HepG2 (cell line): ENCODE results near the gene SATB2. TPM values are rescaled to one million over a fixed set of nuclear protein-coding genes. Genes with fewer than 3 reads are reported as not detected.

Experiments
- CENPT ChIP-seq: sonication (generic); formaldehyde crosslinking; IDR thresholded peaks from 2 replicates; pipeline ENCODE4 v1.8.0; 2022; ENCODE audit warnings: low read depth, mild to moderate bottlenecking, moderate library complexity, missing genetic modification reagents
- DBP ChIP-seq: sonication (generic); formaldehyde crosslinking; IDR thresholded peaks from 2 replicates; pipeline ENCODE4 v1.4.0; 2020; ENCODE audit warnings: missing genetic modification reagents; ENCODE audit errors: not compliant biosample characterization
- GMEB1 ChIP-seq: sonication (generic); formaldehyde crosslinking; IDR thresholded peaks from 2 replicates; pipeline ENCODE4 v1.5.1; 2020; ENCODE audit warnings: missing genetic modification reagents, mild to moderate bottlenecking, borderline replicate concordance
- HMGA1 ChIP-seq: sonication (generic); formaldehyde crosslinking; conservative IDR thresholded peaks from 2 replicates; pipeline ENCODE4 v1.4.0; 2020; ENCODE audit warnings: missing genetic modification reagents
- HNRNPLL ChIP-seq: fragments of 200-400 bp; formaldehyde crosslinking; IDR thresholded peaks from 2 replicates; pipeline ENCODE4 v1.6.1; 2017; ENCODE audit warnings: mild to moderate bottlenecking, low read depth, low read length; ENCODE audit not compliant: poor library complexity, severe bottlenecking
- ISX ChIP-seq: sonication (generic); formaldehyde crosslinking; conservative IDR thresholded peaks from 2 replicates; pipeline ENCODE4 v1.5.0; 2020; ENCODE audit warnings: missing genetic modification reagents
- KLF16 ChIP-seq, 2 experiments: sonication (generic) in 1 of 2; formaldehyde crosslinking in 1 of 2; IDR thresholded peaks; 2 replicates each; pipeline versions ENCODE4 v1.6.1 to v1.8.0; 2016 to 2023; ENCODE audit warnings: missing genetic modification reagents in 2 of 2, missing compliant biosample characterization in 1 of 2
- NR2F6 ChIP-seq, 2 experiments: IDR thresholded peaks; 2 replicates each; pipeline ENCODE4 v1.6.1; 2016; ENCODE audit warnings: antibody characterized with exemption in 1 of 2, mild to moderate bottlenecking in 1 of 2
- RNF219 ChIP-seq: sonication (generic); formaldehyde crosslinking; IDR thresholded peaks from 2 replicates; pipeline ENCODE4 v1.5.0; 2020; ENCODE audit warnings: mild to moderate bottlenecking, missing genetic modification reagents
- STAG1 ChIP-seq: sonication (generic); formaldehyde crosslinking; IDR thresholded peaks from 2 replicates; pipeline ENCODE4 v1.4.0; 2020; ENCODE audit warnings: missing genetic modification reagents
- TFDP2 ChIP-seq: sonication (generic); formaldehyde crosslinking; IDR thresholded peaks from 2 replicates; pipeline ENCODE4 v1.4.0; 2020; ENCODE audit warnings: missing genetic modification reagents
- ZNF124 ChIP-seq: sonication (generic); formaldehyde crosslinking; IDR thresholded peaks from 2 replicates; pipeline ENCODE4 v1.4.0; 2020; ENCODE audit warnings: missing genetic modification reagents
- ZNF362 ChIP-seq: sonication (generic); formaldehyde crosslinking; IDR thresholded peaks from 2 replicates; pipeline ENCODE4 v1.4.0; 2020; ENCODE audit warnings: missing genetic modification reagents, mild to moderate bottlenecking, borderline replicate concordance
- ZNF512B ChIP-seq: sonication (generic); formaldehyde crosslinking; IDR thresholded peaks from 2 replicates; pipeline ENCODE4 v1.5.1; 2020; ENCODE audit warnings: missing genetic modification reagents, mild to moderate bottlenecking, borderline replicate concordance
- ZNF773 ChIP-seq: sonication (generic); formaldehyde crosslinking; IDR thresholded peaks from 2 replicates; pipeline ENCODE4 v1.4.0; 2020; ENCODE audit warnings: missing genetic modification reagents, borderline replicate concordance
- ZNF788 ChIP-seq: sonication (generic); formaldehyde crosslinking; IDR thresholded peaks from 2 replicates; pipeline ENCODE4 v1.5.0; 2020; ENCODE audit warnings: mild to moderate bottlenecking, missing genetic modification reagents, borderline replicate concordance
- polyA plus RNA-seq, 8 experiments: library from polyadenylated mRNA; depleted of rRNA in 3 of 8; stranded (reverse) in 7 of 8; unstranded in 1 of 8; fragments of >200 nt; fragmentation: Illumina TruSeq in 4 of 8; extraction: Trizol in 4 of 8; gene quantifications; 2 replicates each; pipeline versions ENCODE4 v1.2.1 to v1.2.3, GENCODE V29; 2011 to 2016; ENCODE audit warnings: low read depth in 4 of 8, missing spikeins in 1 of 8, mixed read lengths in 1 of 8; ENCODE audit not compliant: insufficient read depth in 1 of 8
- total RNA-seq, 5 experiments: library from RNA; depleted of rRNA; stranded (reverse); fragments of >200 nt; fragmentation: Illumina TruSeq; extraction: Trizol; gene quantifications; 2 replicates each; pipeline ENCODE4 v1.2.3, GENCODE V29; 2016; ENCODE audit warnings: low read depth in 1 of 5

Gene SATB2
- total and polyA plus RNA-seq, 2 of the 13 experiments (the other 11 are each of a cell fraction or from before 2014, with no cell fraction given) = 2.5 to 5.5 TPM

- TF ChIP-seq KLF16 (CRISPR knock-in tag; IDR thresholded peaks at IDR 0.05) (peak in 1 of 2 experiments; percentile 82; a peak in 1 of 4 replicates), ZNF788 (CRISPR knock-in tag) (0 out of 2 replicates have a peak, but pooled peaks have one; percentile 27), ZNF512B (CRISPR knock-in tag) (peak; percentile 37; the same call in 1 of the 2 replicates), HNRNPLL (peak; percentile 36), ISX (CRISPR knock-in tag) (no peak), DBP (CRISPR knock-in tag) (no peak), GMEB1 (0 out of 2 replicates have a peak, but pooled peaks have one; percentile 50), RNF219 (CRISPR knock-in tag) (no peak), STAG1 (CRISPR knock-in tag) (peak; percentile 83), ZNF362 (CRISPR knock-in tag) (no peak), ZNF773 (CRISPR knock-in tag) (no peak), TFDP2 (CRISPR knock-in tag) (peak; percentile 57; the same call in 1 of the 2 replicates), HMGA1 (CRISPR knock-in tag) (no peak), CENPT (CRISPR knock-in tag) (no peak), ZNF124 (CRISPR knock-in tag) (0 out of 2 replicates have a peak, but pooled peaks have one; percentile 51), NR2F6 (IDR thresholded peaks at IDR 0.05) (no peak), NR2F6 (CRISPR knock-in tag; IDR thresholded peaks at IDR 0.05) (peak; percentile 60)
Measured at GRCh38 chr2:199462956-199463692, 5.4 kb upstream of the SATB2 start (continued).
